ENCODE data around the gene APBA1. TPM values are rescaled to one million over a fixed set of nuclear protein-coding genes. Genes with fewer than 3 reads are reported as not detected.
A peak's percentile ranks its signal among the peaks of the same experiment; 100 is the strongest.

APBA1 gene
- total RNA-seq, 1 donor = 1.8 TPM

GRCh38 chr9:69672596-69673310 is 582 bp upstream of the APBA1 start:
- Histone ChIP-seq H2AFZ (ENCODE audit: low read length) (peak overlapping the region; percentile 97), H3K9me3 (ENCODE audit: low read depth, low read length) (no peaks in the 10 kb centered on the region), H4K20me1 (ENCODE audit: insufficient read depth, low read length) (no peaks in the 10 kb centered on the region), H3K27me3 (ENCODE audit: insufficient read depth, low read length) (no peaks in the 10 kb centered on the region), H3K4me1 (ENCODE audit: insufficient read depth, low read length) (peaks cover 24% of the 10 kb centered on the region), H3K27ac (ENCODE audit: low read depth, low read length) (peak overlapping the region; percentile 53), H3K79me2 (ENCODE audit: insufficient read depth, low read length) (peaks cover 3% of the 10 kb centered on the region), H3K4me3 (ENCODE audit: insufficient read depth, low read length) (peak overlapping the region; percentile 74), H3K36me3 (ENCODE audit: insufficient read depth, low read length) (no peaks in the 10 kb centered on the region), H3K4me2 (ENCODE audit: insufficient read depth, low read length) (peak overlapping the region; percentile 87)
- peak; percentile 83 for TF ChIP-seq CTCF (IDR thresholded peaks at IDR 0.05; ENCODE audit: extremely low read depth, low read depth, low read length)
- peak; percentile 97 for DNase-seq (ENCODE audit: insufficient read length, low spot score, missing footprints)

GRCh38 chr9:69671311-69671878 is 776 bp downstream of the APBA1 start:
- no peaks in the 10 kb centered on the region for H3K27me3 ChIP-seq (ENCODE audit: insufficient read depth, low read length)
- H3K4me2 ChIP-seq (ENCODE audit: insufficient read depth, low read length) = peak overlapping the region; percentile 81
- H2AFZ ChIP-seq (ENCODE audit: low read length) = peak overlapping the region; percentile 74
- no peak overlapping the region for H3K27ac ChIP-seq (ENCODE audit: low read depth, low read length)
- H3K79me2 ChIP-seq (ENCODE audit: insufficient read depth, low read length) = peaks cover 3% of the 10 kb centered on the region
- H4K20me1 ChIP-seq (ENCODE audit: insufficient read depth, low read length) = no peaks in the 10 kb centered on the region
- no peak for TF ChIP-seq CTCF (IDR thresholded peaks at IDR 0.05; ENCODE audit: extremely low read depth, low read depth, low read length)
- H3K36me3 ChIP-seq (ENCODE audit: insufficient read depth, low read length) = no peaks in the 10 kb centered on the region
- peak overlapping the region; percentile 74 for H3K4me3 ChIP-seq (ENCODE audit: insufficient read depth, low read length)
- H3K9me3 ChIP-seq (ENCODE audit: low read depth, low read length) = no peaks in the 10 kb centered on the region
- DNase-seq (ENCODE audit: insufficient read length, low spot score, missing footprints) = peak; percentile 58
- peaks cover 24% of the 10 kb centered on the region for H3K4me1 ChIP-seq (ENCODE audit: insufficient read depth, low read length)

- Histone ChIP-seq H3K9me3 (ENCODE audit: low read depth, low read length) (no peaks in the 10 kb centered on the region), H2AFZ (ENCODE audit: low read length) (no peak overlapping the region), H3K4me2 (ENCODE audit: insufficient read depth, low read length) (no peak overlapping the region), H3K4me3 (ENCODE audit: insufficient read depth, low read length) (no peak overlapping the region), H3K27me3 (ENCODE audit: insufficient read depth, low read length) (no peaks in the 10 kb centered on the region), H4K20me1 (ENCODE audit: insufficient read depth, low read length) (no peaks in the 10 kb centered on the region), H3K27ac (ENCODE audit: low read depth, low read length) (no peak overlapping the region), H3K79me2 (ENCODE audit: insufficient read depth, low read length) (peaks cover 3% of the 10 kb centered on the region), H3K36me3 (ENCODE audit: insufficient read depth, low read length) (no peaks in the 10 kb centered on the region), H3K4me1 (ENCODE audit: insufficient read depth, low read length) (no peaks in the 10 kb centered on the region)
- DNase-seq (ENCODE audit: insufficient read length, low spot score, missing footprints) = no peak
- no peak for TF ChIP-seq CTCF (IDR thresholded peaks at IDR 0.05; ENCODE audit: extremely low read depth, low read depth, low read length)
These were observed 4.9 kb downstream of the APBA1 start for GRCh38 chr9:69667306-69667705.

GRCh38 chr9:69660304-69660703 is 11.9 kb downstream of the APBA1 start:
- Histone ChIP-seq H3K27me3 (ENCODE audit: insufficient read depth, low read length) (no peaks in the 10 kb centered on the region), H2AFZ (ENCODE audit: low read length) (no peak overlapping the region), H3K4me2 (ENCODE audit: insufficient read depth, low read length) (no peak overlapping the region), H3K36me3 (ENCODE audit: insufficient read depth, low read length) (no peaks in the 10 kb centered on the region), H3K79me2 (ENCODE audit: insufficient read depth, low read length) (no peaks in the 10 kb centered on the region), H3K9me3 (ENCODE audit: low read depth, low read length) (no peaks in the 10 kb centered on the region), H3K4me1 (ENCODE audit: insufficient read depth, low read length) (peaks cover 6% of the 10 kb centered on the region), H4K20me1 (ENCODE audit: insufficient read depth, low read length) (no peaks in the 10 kb centered on the region), H3K27ac (ENCODE audit: low read depth, low read length) (no peak overlapping the region), H3K4me3 (ENCODE audit: insufficient read depth, low read length) (no peak overlapping the region)
- TF ChIP-seq CTCF (IDR thresholded peaks at IDR 0.05; ENCODE audit: extremely low read depth, low read depth, low read length) = no peak
- DNase-seq (ENCODE audit: insufficient read length, low spot score, missing footprints) = no peak
